NOMO-1 (cell line): Measurements from ENCODE around the gene SMPD3.

Experiments
- DNase-seq, 2 experiments: peaks; one replicate each; lab custom pipeline; 2025; ENCODE audit not compliant: unreplicated experiment in 2 of 2; lab: John Stamatoyannopoulos, UW

SMPD3 gene

GRCh38 chr16:68408428-68408827 lies 39.9 kb downstream of the SMPD3 start:
- DNase-seq: no peak

GRCh38 chr16:68406458-68407152 lies 41.7 kb downstream of the SMPD3 start:
- DNase-seq: no peak

GRCh38 chr16:68404736-68405345 lies 43.5 kb downstream of the SMPD3 start:
- DNase-seq: no peak

GRCh38 chr16:68403704-68404103 lies 44.6 kb downstream of the SMPD3 start:
- DNase-seq: peak in 1 of 2 experiments; percentile 20

GRCh38 chr16:68403177-68403576 lies 45.1 kb downstream of the SMPD3 start:
- no peak for DNase-seq

- no peak for DNase-seq
Observed at GRCh38 chr16:68402748-68403040, 45.6 kb downstream of the SMPD3 start.

GRCh38 chr16:68401871-68402747 lies 46.2 kb downstream of the SMPD3 start:
- peak; percentile 28 to 33 for DNase-seq

- DNase-seq: no peak
Observed at GRCh38 chr16:68400924-68401460, 47.3 kb downstream of the SMPD3 start.

- DNase-seq: no peak
Observed at GRCh38 chr16:68400083-68400923, 48.0 kb downstream of the SMPD3 start.

- no peak for DNase-seq
Observed at GRCh38 chr16:68399456-68399855, 48.9 kb downstream of the SMPD3 start.

- no peak for DNase-seq
Observed at GRCh38 chr16:68397710-68398201, 50.6 kb downstream of the SMPD3 start.

GRCh38 chr16:68396481-68396880 lies 51.8 kb downstream of the SMPD3 start:
- DNase-seq: peak in 1 of 2 experiments; percentile 35

- no peak for DNase-seq
Observed at GRCh38 chr16:68395815-68396214, 52.5 kb downstream of the SMPD3 start.

- DNase-seq: no peak
Observed at GRCh38 chr16:68395167-68395786, 53.0 kb downstream of the SMPD3 start.

GRCh38 chr16:68393333-68393732 lies 55.0 kb downstream of the SMPD3 start:
- no peak for DNase-seq

GRCh38 chr16:68389750-68390371 lies 58.4 kb downstream of the SMPD3 start:
- no peak for DNase-seq

- no peak for DNase-seq
Observed at GRCh38 chr16:68389006-68389405, 59.3 kb downstream of the SMPD3 start.

- DNase-seq: no peak
Observed at GRCh38 chr16:68388124-68388523, 60.2 kb downstream of the SMPD3 start.

- DNase-seq: no peak
Observed at GRCh38 chr16:68387301-68387700, 61.0 kb downstream of the SMPD3 start.

- no peak for DNase-seq
Observed at GRCh38 chr16:68386628-68387027, 61.7 kb downstream of the SMPD3 start.
